Dermis lymphatic vessel endothelial cell (primary cell): Measurements from ENCODE around the gene KBTBD6. TPM values are rescaled to one million over a fixed set of nuclear protein-coding genes. Genes with fewer than 3 reads are reported as not detected.

ENCODE experiments used
- total RNA-seq: library from RNA; depleted of rRNA; stranded (reverse); fragments of >200 nt; gene quantifications from 2 replicates; pipeline ENCODE4 v1.2.1, GENCODE V29; 2014

The KBTBD6 gene, protein sequence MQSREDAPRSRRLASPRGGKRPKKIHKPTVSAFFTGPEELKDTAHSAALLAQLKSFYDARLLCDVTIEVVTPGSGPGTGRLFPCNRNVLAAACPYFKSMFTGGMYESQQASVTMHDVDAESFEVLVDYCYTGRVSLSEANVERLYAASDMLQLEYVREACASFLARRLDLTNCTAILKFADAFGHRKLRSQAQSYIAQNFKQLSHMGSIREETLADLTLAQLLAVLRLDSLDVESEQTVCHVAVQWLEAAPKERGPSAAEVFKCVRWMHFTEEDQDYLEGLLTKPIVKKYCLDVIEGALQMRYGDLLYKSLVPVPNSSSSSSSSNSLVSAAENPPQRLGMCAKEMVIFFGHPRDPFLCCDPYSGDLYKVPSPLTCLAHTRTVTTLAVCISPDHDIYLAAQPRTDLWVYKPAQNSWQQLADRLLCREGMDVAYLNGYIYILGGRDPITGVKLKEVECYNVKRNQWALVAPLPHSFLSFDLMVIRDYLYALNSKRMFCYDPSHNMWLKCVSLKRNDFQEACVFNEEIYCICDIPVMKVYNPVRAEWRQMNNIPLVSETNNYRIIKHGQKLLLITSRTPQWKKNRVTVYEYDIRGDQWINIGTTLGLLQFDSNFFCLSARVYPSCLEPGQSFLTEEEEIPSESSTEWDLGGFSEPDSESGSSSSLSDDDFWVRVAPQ
- total RNA-seq: 6.8 and 9.8 TPM in 2 replicates

GRCh38 chr13:41132512-41133152 lies at the start of gene KBTBD6:
TSS of gene KBTBD6 (minus strand) at chr13:41132802. CDS start at chr13:41132511, 291 bp downstream.

Other genes starting within 250 kb of the KBTBD6 start
- gene ELF1, start 113.5 kb downstream of the KBTBD6 start, total RNA-seq: 131 and 151 TPM in 2 replicates
- 7.6 TPM in 2 replicates for gene WBP4, start 71.3 kb downstream of the KBTBD6 start, total RNA-seq
- gene KBTBD7, start 61.8 kb upstream of the KBTBD6 start, total RNA-seq: 8.5 and 8.8 TPM in 2 replicates
- gene MTRF1, start 130.8 kb upstream of the KBTBD6 start, total RNA-seq: 8.9 and 9.4 TPM in 2 replicates
- gene NAA16, start 178.5 kb upstream of the KBTBD6 start, total RNA-seq: 5.5 and 6.4 TPM in 2 replicates